Measurements from ENCODE around the gene ARHGAP15. TPM values are rescaled to one million over a fixed set of nuclear protein-coding genes. Genes with fewer than 3 reads are reported as not detected.

ARHGAP15 gene
- total RNA-seq, 1 donor from 2014 or later: 191 TPM

DNA sequence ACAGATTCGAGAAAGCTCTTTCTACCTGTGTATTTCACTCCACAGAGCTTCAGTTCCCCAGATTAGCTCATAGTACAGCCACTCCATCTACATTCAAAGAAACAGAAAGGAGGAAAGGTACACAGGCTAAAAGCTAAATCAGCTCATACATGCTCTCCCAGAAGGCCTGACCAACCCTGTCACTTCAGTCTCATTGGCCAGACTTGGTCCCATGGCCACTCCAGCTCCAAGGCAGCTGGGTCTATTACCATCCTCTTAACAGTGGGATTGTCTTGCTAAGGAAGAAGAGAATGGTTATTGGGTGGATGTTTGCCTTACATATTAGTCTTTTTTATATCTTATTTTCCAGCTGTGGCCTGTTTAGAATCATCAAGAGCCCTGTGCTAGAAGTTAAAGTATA is 572.6 kb downstream of the ARHGAP15 start:
- intact Hi-C loops (cut with micrococcal nuclease): no loop called here

DNA sequence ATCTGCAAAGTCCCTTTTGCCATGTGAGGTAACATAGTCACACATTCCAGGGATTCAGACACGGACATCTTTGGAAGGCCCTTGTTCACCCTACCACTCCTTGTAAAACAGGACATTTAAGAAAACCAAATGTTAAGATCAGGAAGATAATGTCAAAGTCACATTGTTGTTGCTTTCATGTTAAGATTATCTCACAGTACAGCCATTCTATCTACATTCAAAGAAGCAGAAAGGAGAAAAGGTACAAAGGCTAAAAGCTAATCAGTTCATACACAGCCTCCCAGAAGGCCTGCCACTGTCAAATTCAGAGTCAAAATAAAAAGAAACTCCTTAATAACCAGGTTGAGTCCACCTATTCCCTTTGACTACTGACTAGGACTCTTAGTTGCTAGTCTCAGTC is 573.7 kb downstream of the ARHGAP15 start:
- intact Hi-C loops (cut with micrococcal nuclease): no loop called here

DNA sequence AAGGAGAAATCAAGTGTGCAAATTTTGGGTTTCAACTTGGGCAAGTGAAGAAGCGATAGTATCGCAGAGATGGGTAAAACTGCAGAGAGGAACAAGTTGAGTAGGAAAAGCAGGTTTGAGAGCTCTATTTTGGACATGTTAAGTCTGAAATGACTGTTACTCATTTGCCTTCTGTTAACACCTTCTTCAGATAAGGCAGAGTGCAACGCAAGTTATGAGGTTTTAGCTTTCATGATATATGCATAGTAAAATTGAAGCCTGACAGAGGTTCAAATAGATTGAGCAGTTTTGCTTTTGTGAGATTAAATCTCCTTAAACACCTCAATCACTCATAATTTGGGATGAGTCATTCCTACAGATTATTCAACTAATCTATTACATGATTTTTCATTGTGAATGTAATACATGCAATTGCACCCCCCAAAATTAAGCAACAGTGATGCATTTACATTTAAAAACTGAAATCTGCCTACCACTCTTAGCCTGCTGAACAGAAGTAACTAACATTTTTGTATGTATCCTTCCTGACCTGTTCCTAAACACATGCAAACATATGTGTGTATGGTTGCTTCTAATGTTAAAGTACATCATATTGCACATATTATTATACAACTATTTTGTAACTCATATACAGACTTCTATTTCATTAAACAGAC is 575.4 kb downstream of the ARHGAP15 start:
- intact Hi-C loops (cut with micrococcal nuclease): no loop called here

DNA sequence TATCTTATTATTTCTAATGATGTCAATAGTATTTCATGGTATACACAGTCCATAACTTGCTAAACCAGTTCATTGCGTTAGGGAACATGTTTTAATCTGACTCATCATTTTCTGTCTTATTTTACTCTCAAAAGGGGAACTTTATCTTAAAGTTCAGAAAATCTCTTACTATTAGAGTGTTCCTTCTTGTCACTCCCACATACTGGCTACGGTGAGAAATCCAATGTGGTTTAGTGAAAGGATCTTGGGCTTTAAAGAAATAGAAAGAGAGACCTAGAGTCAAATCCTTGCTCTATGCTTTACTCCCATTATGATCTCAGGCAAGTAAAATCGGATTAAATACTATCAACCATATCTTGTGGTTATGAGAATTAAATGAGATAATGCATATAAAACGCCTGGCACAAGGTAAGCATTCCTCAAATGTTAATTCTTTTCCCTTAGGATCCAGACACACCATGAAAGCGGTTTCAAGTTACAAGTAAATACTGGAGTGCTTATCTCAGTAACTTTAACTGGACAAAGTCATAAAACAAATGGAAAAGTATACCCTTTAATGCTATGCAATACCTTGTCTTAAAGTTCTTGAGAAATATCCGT is 576.0 kb downstream of the ARHGAP15 start:
- intact Hi-C loops (cut with micrococcal nuclease): no loop called here

DNA sequence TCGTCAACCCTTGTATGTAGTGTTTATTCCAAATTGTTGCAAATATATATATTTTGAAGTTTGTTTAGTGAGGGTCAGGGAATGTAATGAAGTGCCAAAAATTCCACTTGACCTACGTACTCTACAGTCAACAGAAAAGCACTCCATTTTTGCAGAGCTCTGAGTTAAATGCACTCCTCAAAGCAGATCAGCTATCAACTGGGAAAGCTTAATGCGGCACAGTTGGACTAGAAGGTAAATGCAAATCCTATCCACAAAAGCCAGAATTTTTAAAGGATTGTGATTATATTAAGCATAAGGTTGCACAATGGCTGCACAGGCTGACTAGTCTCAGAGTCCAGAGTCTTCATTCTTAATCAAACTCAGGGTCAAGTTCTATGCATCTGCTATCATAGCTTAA is 577.1 kb downstream of the ARHGAP15 start:
- intact Hi-C loops (cut with micrococcal nuclease): no loop called here

DNA sequence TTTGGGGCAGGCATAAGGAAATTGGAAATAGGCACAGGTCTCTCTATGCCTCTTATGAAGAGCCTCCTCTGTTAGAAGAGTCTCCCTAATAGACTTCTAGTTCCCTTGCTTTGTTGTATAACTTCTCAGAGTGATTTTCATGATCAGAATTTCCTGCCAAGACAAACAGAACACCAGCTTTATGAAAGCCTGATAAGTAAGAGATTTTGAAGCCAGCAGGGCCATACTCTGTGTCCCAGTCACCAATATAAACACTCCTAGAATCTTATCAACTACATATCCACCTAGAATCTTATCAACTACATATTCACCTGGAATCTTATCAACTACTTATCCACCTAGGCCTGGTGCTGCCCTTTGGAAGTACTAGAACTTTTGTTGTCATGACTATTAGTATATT is 579.5 kb downstream of the ARHGAP15 start:
- intact Hi-C loops (cut with micrococcal nuclease): no loop called here

DNA sequence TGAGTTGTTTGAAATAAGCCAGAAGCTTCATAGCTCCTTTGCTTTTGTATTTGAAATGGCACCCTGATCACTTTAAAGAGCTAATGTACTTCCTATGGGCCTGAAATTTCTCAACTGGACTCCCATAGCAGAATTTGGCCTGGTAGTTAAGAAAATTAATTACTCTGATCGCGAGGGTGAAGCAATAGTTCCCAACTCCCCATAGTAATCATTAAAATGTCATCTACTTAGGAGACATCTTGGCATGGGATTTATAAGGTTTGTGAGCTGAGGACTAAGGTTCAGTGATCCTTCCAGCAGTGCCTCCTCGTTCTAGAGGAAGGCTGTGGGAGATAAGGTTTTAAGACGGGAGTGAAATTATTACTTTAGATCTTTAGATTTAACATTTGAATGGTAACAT is 581.0 kb downstream of the ARHGAP15 start:
- intact Hi-C loops (cut with micrococcal nuclease): no loop called here

DNA sequence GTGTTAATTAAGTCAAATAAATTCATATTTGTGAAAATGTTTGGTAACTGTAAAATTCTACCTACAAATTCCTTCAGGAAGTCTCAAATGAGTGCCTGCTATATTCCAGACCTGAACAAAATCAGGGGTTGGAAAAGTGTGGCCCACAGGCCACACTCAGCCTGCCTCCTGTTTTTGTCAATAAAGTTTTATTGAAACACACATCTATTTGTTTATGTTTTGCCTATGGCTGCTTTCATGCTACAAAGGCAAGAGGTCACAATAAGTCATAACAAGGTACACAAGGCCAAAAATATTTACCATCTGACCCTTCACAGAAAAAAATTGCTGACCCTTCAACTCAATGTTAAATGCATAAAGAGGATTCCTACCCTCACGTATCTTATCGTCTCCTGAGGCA is 581.7 kb downstream of the ARHGAP15 start:
- intact Hi-C loops (cut with micrococcal nuclease): no loop called here

DNA sequence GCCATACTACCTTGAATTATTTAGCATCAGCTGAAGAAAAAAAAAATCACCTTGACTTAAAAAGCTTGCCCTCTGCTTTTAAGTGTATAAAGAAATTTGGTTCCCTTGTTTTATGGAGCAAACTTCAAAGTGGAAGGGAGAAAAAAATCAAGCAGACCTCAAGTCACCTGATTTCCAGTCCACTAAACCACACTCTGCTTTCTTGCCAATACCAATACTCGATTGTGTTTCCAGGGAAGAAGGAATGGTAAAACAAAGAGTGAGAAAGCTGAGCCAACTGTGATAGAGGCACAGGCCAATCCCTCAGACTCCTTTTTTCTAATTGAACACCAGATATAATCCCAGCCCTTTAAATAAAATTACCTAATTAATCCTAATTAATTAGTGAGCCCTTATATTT is 587.3 kb downstream of the ARHGAP15 start:
- intact Hi-C loops (cut with micrococcal nuclease): no loop called here

DNA sequence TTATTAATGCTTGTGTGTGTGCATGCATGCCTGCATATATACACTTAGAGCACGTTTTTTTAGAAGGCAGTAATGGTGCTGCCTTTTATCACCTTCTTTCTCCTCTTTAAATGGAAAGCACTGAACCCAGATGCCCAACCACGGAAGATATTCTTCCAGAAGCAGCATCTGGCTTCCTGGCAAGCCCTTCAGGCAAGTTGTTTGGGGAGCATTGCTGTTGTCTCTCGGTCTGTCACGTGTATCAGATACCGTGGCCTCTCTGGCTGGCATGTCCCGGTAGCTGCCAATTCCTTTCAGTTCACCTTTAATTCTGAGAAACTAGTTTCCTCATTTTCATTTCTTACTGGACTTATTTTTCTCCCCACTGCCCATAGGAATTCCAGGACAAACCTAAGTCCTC is 587.8 kb downstream of the ARHGAP15 start:
- intact Hi-C loops (cut with micrococcal nuclease): no loop called here

DNA sequence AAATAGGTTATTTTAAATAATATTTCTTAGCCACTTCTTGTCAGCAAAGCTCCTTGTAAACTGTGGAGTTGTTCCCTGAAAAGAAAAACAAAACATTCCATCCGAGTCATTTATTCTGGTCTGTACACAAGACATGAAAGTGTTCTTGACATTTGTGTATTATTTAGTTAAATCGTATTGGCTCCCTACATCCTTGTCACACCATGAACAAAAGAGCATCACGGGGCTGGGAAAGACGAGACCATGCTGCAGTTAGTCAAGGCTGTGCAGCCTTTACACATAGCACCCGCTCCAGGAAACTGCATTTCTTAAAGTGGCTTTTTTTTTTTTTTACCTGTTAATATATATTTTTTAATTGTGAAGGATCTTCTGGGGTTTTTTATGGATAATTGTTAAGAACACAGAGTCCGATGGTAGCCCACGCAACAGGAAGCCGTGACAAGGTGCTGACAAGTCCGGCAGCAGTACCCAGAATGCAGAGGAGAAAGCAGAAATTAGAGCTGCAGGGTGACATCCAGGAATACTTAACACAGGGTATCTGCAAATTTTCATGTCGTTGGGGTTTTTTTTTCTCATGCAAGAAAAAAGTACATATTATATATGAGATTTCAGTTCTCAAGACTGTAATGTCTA is 588.4 kb downstream of the ARHGAP15 start:
- intact Hi-C loops (cut with micrococcal nuclease): no loop called here

DNA sequence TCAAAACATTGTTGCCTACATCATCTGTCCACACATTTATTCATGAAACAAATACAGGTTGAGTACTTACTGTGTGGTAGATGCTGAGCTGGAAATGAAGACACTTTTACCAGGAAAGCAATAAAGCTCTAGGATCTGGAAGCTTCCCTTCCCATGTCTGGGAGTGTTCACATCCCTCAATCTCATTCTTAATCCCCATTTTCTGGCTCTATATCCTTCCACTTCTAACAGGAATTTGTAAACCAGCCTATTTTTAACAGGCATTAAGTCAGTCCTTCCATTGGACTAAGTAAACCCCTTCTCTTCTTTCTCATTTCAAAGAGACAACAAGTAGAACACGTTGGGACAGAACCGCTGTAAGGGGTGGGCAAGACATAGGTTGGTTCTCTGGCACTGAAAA is 589.5 kb downstream of the ARHGAP15 start:
- intact Hi-C loops (cut with micrococcal nuclease): no loop called here

DNA sequence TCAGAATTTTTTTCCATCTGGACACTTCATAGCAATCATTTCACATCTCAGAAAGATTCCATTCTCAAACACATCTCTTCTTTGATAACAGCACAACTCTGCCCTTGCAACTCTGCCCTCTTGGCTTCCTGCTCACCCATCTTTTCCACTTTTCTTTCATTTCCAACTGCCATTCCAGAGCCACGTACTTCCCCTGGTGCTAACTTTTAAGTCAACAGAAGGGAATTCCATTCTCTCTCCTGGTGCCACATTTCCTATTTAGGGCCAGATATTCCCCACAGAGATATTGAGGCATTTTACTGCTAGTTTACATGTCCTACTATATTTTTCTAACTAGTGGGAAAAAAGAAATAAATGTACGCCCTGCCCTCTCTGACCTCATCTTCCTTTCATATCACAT is 590.2 kb downstream of the ARHGAP15 start:
- intact Hi-C loops (cut with micrococcal nuclease): no loop called here

DNA sequence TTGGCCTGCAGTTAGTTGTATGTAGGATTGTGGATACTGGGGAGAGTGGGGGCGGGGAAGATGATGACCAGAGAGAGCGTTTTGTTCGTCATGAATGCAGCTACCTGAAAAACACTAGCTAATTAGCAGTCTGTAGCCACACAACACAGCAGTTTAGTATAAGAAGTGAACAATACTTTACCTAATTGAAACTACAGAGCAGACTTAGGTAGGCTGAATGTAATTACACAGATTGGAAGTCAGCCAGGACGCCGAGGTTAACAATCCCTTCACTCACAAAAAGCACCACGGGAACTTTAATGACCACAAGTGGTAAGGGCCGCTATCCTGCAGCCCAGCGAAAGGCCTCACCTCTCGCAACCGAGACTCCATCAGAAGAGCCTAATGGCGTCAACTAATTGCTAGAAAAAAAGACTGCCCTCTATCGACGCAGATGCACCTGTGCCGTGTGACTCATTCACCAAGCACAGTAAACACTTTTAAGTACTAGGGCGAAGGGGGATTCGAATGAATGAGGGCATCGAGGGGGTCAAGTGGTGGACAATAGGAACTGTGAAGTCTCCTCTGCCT is 591.0 kb downstream of the ARHGAP15 start:
- intact Hi-C loops (cut with micrococcal nuclease): no loop called here

DNA sequence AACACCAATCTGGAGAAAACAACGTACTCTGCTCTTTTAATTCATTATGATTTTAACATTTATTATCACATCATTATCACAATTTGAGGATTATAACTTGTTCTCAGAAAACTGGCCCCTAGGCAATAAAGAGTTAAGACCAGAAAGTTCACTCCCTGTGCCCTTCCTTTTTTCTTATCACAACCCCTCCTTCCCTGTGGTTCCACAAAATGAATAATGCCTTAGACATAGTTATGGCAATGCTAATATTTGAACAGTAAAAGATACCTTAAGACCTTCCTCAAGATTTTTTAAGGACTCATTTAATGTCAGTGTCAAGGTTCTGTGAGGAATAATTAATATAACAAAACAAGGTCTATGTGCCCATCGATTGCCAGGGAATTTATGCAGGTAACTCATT is 596.2 kb downstream of the ARHGAP15 start:
- intact Hi-C loops (cut with micrococcal nuclease): no loop called here

DNA sequence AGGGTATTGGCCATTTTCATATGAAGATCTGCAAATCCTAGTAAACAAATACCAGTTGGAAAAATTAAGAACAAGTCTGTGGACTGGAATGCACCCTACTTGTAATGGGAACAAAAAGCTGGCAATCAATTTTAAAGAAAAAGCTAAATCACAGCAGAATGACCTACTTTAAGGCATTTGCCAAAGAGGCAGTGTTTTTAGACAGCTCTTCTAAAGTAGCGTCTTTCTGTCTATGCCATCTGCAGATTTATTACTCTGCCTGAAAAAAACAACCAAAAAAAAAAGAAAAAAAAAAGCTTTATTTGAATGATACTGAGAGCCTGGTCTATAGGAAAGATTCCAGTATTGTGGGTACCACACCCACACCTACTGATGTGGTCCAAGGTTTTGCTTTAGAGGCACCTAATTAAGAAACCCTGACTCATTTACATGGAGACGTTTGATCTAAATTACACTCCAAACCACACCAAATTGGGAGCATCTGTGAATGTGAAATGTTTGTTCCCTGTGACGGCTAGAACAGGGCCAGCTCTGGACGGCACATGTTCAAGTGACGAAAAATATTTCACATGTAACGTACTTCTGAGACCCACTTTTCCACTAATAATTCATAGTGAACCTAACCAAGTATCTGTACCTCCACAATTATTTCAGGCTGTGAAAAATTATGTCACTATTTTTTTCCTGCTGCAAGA is 597.1 kb downstream of the ARHGAP15 start:
- intact Hi-C loops (cut with micrococcal nuclease): no loop called here

DNA sequence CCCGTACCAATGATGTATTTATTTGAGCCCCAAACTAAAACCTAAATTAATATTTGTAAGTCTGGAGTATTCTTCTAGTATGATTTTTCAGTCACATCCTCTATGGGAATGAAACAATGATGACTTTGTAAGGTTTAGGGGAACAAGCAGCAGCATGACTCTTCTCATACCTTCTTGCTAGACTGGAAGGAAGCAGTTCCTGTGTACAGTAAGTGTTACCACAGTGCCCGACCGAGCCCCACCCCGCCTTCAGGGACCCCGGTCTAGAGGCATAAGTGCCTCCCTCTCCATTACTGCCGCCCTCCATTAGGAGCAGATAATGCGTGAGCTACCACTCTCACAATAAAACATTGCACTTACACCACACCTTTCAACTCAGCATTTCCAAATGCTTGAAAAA is 599.3 kb downstream of the ARHGAP15 start:
- intact Hi-C loops (cut with micrococcal nuclease): no loop called here

DNA sequence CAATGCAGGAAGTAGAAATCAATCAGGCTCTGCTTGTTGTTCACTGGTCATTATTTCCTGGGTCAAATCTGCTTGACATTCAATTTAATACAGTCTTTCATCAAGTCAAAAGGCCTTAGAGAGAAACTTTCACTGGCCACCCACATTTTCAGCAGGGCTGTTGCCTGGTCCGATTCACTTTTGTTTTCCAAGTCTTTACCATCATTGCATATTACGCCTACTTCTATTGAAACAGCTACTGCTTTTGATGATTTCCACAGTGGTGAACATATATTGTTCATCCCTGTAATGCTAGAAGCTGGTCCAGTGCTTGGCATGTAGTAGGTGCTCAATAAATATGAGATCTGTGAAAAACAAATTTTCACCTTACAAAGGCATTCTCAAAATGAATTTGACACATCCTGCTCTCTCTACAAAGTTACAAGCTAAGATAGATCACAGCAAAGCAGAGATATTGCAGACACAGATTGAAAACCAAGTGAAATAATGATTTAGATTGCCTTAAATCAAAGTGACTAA is 600.1 kb downstream of the ARHGAP15 start:
- intact Hi-C loops (cut with micrococcal nuclease): no loop called here

DNA sequence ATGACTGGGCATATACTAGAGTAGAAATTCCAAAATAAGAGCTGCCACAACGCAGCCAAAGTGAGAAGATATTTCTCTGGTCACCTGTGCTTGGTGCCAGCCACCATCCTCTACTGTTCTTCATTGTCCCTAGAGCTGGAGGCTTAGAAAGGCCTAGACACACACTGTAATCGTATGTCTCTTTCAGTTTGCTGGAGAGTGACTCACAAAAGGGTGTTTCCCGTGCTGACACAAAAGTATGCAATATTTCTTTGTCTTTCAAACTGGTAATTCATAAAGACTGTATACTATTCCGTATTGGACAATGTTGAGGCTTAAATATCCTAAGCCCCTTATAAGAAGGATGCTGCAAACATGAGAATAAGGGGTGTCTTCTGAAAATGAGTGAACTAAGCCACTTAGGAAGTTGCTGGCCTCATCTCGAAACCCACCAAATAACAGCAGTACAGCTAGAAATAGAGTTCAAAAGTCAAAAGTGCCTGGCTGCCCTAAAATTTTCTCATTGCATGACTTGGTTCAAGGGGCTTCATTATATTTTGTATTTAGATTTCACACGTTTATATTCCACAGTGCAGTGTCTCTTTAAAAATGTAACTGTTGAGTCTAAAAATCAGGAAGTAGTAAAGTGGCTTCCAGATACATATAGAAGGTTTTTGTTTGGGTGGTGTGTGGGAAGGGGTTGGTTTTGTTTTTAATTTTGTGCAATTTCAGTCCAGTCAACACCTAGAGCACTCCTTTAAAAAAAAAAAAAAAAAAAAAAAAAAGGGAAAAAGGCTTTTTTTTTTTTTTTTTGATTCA is 601.1 kb downstream of the ARHGAP15 start:
- intact Hi-C loops (cut with micrococcal nuclease): no loop called here

DNA sequence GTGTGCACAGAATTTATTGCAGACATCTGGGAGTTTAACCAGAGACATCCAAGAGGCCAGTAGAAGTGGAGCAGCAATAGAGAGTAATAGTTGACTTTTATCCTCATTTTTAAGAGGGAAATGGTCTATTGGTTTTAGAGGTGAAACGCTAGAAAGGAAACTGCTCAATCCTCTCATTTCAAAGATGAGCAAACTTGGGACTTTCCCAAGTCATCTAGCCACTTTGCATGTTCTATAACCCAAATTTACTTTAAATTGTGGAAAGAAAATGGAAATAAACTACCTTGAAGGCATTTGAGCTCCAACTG is 601.7 kb downstream of the ARHGAP15 start:
- intact Hi-C loops (cut with micrococcal nuclease): no loop called here

DNA sequence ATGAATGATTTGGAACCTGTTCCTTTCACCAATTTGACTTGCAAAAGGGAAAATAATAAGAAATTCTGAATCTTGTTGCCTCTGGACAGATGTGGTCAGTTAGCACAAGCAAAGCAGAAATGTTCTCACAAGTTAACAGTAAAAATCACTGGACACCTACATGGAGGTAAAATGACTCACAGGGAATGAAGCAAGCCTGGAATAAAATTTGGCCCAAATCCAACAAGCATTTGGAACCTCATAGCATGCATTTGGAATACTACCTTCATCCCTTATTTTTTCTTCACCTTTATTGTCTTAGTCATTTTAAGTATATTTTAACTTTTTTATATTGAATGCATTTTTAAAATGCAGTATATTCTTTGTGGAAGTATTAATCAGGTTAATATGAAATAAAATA is 602.9 kb downstream of the ARHGAP15 start:
- intact Hi-C loops (cut with micrococcal nuclease): no loop called here

All from T-helper 2 cell treated with Interferon-gamma antibody and Interleukin-4, amounts not matched to agents 100 ng/mL and 5 ng/mL, for 36 hours (primary cell).